AG20443 (cell line): ENCODE results near the gene LAMTOR4.

Source experiments
- DNase-seq: peaks from one replicate; pipeline ENCODE4 v3.0.0; 2012; ENCODE audit warnings: low spot score, mixed read lengths

Gene LAMTOR4

DNA sequence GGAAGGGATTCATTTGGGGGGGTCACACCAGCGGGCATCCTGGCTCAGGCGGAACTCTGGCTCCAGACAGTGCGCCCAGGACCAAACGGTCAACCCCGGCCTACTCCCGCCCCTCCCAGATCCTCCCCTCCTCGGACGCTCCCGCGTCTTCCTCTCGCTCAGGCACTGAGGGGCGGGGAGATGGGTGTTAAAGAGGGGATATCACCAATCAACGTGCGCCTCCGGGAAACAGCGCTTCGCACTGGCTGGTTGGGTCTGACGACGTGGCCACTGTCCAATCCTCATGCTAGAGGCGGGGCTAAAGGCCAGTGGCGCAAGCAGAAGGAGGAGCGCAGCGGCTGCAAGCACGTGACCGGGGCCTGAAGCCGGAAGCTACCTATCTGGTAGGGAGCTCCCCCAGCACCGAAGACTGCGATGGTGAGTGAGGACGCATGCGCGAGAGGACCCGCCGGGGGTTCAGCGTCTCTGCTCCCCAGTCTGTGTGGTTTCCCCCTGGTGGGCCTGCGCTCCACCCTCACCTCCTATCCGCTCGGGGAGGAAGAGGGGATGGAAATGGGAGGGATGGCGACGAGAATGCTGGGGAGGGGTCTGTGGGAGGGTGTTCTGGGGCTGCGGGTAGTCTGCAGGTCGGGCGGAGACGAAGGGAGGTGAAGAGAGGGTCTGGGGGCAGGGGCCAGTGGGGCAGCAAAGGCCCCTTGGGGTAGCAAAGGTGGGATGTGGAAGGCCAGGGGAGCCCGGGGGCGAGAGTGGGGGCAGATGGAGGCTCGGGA, at the start of gene LAMTOR4:
Gene LAMTOR4 (plus strand): TSS at position 360 of the 770 bp plus-strand sequence. CDS start 55 bp downstream, at position 415.
- peak; percentile 98 for DNase-seq

- DNase-seq, result no peak
Measured at GRCh38 chr7:100099452-100099851, 49.3 kb upstream of the LAMTOR4 start.

DNA sequence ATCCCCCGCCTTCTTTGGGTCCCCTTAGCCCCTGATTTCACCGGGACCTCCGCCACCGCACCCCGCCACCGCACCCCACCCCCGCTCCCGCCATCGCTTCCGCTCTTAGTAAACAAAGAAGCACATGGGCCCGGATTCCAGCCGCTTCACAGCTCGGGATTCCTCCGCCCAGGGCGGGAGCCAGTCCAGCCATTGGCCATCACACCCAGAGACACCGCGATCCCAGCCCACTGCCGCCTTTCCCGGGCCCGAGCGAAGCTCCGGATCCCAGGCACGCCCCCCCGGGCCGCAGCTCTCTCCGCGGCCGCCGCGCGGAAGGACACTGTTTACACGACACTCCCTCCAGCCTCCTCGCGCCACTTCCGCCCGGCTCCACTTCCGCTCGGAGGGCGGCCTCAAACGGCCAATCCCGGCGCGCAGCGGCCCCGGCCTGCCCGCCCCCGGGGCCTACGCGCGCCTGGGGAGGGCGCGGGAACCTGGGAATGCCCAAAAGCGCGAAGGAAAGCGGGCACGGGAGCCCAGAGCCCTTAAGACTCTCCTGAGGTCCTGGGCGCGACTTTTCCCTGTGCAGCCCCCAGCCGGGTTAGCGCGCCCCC, 48.2 kb upstream of the LAMTOR4 start:
- peak; percentile 95 for DNase-seq

DNA sequence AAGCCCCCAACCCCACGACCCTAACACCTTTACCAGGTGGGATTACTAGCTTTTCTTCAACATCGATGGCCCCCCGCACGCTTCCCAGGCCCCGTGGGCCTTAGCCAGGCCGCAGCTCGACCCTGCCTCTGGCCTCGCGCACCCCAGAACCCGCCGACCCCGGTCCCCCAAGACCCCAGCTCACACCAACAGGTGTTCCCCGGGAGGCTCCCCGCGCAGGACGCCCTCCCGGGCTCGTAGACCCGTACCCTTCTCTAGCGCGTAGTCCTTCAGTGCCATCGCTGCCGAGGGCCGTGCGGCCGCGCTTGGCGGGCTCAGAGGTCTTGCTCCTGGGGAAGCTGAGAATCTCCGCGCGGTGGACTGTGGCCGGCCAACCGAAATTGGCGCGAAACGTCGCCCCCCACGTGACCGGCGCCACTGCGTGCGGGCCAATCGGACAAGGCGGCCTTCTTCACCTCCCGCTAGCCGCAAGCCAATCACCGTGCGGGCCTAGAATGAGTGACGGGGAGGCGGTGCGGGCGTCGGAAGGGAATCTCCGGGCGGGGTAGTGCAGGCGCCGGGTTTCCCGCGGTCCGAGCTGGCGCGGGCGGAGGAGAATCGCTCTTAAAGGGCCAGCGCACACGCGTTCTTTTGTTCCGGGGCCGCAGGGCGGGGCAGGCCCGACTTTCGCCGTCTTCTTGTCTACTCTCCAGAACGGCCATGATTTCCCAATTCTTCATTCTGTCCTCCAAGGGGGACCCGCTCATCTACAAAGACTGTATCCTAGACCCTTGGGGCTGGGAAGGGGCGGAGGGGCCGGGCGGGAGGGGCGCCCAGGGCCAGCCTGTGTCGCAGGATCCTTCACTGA, 47.5 kb upstream of the LAMTOR4 start, which contains the start of the genes AP4M1 and MCM7:
Gene AP4M1 (plus strand): TSS at position 628 of the 847 bp plus-strand sequence. CDS start 72 bp downstream, at position 700.
Gene MCM7 (minus strand): TSS at position 382 of the 847 bp plus-strand sequence. CDS start 103 bp downstream, at position 279.
- DNase-seq, result peak; percentile 97

GRCh38 chr7:100102950-100103840, 45.5 kb upstream of the LAMTOR4 start:
- DNase-seq, result peak; percentile 58

- no peak for DNase-seq
Measured at GRCh38 chr7:100105534-100105933, 43.2 kb upstream of the LAMTOR4 start.

- no peak for DNase-seq
Measured at GRCh38 chr7:100106633-100107032, 42.1 kb upstream of the LAMTOR4 start.

- DNase-seq, result no peak
Measured at GRCh38 chr7:100107125-100107737, 41.5 kb upstream of the LAMTOR4 start.

DNA sequence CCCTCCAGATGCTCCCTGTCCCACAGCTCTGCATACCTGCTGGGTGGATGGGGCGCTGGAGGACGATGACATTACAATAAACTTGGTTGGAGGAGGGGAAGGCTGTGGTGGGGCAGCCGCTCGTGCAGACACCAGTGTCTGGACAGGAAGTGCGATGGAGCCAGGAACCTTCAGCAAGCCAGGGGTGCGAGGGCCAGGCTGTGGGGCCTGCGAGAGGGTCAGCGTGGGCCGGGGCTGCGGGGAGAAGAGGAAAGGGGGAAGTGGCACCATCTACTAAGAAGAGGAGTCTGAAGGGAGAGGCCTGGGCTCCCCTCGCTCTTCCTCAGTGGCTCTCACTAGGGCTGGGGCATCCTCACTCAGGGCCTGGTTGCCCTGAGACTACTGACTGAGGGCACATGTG, 40.8 kb upstream of the LAMTOR4 start:
- DNase-seq, result no peak

- no peak for DNase-seq
Measured at GRCh38 chr7:100109521-100110163, 39.1 kb upstream of the LAMTOR4 start.

DNA sequence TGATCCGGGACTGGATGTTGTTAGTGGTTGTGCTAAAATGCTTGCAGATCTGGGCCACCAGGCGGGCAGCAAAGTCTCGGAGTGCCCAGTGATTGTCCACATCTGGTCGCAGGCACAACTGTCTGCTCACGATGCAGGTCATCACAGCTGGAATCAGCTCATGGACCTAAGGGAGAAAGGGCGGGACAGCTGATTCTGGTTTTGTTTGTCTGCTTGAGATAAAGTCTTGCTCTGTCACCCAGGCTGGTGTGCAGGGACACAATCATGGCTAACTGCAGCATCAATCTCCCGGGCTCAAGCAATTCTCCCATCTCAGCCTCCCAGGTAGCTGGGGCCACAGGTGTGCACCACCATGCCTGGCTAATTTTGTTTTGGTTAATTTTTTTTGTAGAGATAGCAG, 37.6 kb upstream of the LAMTOR4 start:
- no peak for DNase-seq

DNA sequence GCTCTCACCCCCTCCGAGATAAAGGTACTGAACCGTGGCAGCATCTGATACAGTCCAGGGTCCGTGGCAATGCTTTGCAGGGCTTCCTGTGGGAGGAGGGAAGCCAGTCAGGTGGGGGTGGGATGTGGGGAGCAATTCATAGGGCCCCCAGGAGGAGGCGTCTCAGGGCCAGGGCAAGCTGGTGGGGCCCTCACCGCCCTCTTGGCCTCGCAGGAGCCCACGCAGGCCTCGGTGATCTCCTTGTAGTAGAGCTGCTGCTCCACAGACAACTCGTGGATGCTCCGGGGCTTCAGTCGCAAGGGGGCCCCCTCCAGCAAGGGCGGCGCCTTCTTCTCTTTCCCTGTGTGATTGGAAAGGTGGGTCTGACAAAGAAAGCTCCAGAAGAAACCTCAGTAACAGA, 36.8 kb upstream of the LAMTOR4 start:
- no peak for DNase-seq

GRCh38 chr7:100115026-100115425, 33.7 kb upstream of the LAMTOR4 start:
- no peak for DNase-seq

GRCh38 chr7:100118388-100119071, 30.2 kb upstream of the LAMTOR4 start:
- no peak for DNase-seq

DNA sequence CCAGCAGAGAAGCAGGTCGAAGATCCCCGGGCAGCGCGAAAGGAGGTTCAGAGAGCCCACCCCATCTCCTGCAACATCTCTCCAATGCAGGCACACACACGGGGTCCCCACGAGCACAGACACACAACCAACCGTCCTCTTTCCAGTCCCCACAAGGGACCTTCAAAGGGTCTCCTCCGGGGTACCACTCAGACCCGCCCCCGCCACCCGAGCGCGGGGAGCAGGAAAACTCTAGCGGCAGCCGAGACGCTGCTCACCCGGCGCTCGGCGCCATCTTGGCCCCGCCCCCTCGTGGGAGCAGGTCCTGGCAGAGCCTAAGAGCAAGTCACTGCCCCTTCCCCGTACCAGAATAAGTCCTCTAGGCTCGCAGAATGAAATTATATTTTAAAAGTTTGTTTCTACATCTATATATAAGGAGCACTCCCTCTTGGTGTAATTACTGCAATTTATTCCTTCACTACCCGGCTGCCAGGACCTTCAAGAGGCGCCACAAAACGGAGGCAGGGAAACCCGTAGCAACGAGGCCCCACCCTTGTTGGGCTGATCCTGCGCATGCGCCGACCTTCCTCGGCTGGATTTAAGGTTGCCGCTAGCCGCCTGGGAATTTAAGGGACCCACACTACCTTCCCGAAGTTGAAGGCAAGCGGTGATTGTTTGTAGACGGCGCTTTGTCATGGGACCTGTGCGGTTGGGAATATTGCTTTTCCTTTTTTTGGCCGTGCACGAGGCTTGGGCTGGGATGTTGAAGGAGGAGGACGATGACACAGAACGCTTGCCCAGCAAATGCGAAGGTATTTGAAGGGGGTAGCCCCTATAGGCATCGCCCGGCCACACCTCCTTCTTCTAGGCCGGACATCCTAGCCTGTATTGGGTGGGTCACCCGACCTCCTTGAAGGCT, 29.4 kb upstream of the LAMTOR4 start, which contains the start of the genes CNPY4 and TAF6:
Gene CNPY4 (plus strand): TSS at position 563 of the 898 bp plus-strand sequence. CDS start 111 bp downstream, at position 674.
Gene TAF6 (minus strand): TSS at position 287 of the 898 bp plus-strand sequence. CDS start 5,149 bp downstream, outside the sequence.
- peak; percentile 100 for DNase-seq

GRCh38 chr7:100119970-100120732, 28.6 kb upstream of the LAMTOR4 start:
- peak; percentile 82 for DNase-seq

DNA sequence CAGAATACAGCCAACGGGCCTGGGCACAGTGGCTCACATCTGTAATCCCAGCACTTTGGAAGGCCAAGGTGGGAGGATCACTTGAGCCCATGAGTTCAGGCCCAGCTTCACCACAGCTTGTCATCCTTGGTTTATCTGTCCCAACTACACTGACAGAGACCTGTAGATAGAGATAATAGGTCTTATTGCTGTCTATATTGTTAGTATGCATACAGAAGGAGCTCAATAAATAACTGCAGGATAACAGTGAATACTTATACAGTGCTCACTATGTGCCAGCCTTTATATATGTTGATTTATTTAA, 28.0 kb upstream of the LAMTOR4 start:
- no peak for DNase-seq

- DNase-seq, result no peak
Measured at GRCh38 chr7:100122067-100122466, 26.7 kb upstream of the LAMTOR4 start.
